Raji (cell line): Measurements from ENCODE around the gene CNTN5.

Experiments
- POLR2A ChIP-seq: IDR thresholded peaks from 2 replicates; pipeline ENCODE4 v1.6.1; 2011; ENCODE audit warnings: low read depth, low read length, control low read depth; ENCODE audit not compliant: insufficient read depth

Gene CNTN5

DNA sequence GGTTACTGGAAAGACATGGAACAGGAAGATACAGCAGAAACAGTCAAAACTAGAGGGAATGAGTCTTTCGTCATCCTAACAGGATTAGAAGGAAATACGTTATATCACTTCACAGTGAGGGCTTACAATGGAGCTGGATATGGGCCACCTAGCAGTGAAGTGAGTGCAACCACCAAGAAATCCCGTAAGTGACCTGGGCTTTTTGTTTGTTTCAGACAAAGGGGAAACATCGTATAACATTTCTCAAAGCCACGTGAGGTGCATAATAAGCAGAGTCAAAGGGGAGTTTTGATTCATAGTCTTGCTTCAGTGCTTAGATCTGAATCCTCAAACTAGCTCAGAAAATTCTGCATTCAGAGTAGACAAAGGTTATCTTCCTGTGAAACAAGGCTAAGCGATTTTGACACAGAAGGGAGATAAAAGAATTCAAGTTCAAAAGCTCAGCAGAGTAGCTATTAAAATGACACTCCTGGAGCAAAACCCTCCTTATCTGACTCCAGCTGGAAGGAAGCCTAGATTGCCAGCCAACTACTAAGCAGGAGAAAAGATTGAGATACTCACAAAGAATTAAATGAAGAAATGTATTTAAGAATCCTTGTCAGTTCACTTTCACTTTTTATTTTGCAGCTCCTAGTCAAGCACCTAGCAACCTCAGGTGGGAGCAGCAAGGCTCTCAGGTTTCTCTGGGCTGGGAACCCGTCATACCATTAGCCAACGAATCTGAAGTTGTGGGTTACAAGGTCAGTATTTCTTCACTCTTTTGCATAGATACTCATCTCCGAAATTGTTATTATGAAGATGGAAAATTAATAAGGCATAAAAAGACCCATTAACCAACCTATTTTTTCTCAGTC, 1319.9 kb downstream of the CNTN5 start:
- TF ChIP-seq POLR2A = no peak

DNA sequence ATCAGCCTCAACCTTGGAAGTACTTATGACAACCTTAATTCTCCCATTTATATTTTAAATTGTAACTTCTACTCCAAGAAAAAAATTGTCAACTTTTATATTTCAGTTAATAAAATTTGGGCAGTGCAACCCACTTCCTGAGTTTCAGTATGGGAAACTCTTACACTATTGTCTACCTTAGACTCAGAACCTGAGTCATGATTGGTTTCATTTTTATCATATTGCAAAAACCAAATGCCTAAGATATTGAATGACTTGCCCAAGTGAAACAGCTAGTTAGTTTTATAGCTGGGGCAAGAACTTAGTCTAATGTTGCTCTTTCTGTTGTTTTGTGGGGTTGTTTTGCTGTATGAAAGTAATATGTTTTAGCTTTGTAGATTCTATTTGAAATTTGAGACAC, 1332.3 kb downstream of the CNTN5 start:
- TF ChIP-seq POLR2A = no peak

DNA sequence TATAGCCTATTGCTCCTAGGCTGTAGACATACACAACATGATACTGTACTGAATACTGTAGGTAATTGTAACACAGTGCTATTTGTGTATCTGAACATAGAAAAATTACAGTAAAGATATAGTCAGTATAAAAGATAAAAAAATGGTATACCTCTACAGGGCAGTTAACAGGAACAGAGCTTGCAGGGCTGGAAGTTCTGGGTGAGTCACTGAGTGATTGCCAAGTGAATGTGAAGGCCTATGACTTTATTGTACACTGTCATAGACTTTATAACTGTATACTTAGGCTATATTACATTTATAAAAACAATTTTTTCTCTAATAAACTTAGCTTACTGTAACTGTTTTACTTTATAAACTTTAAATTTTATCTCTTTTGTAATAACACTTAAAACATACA, 1334.0 kb downstream of the CNTN5 start:
- TF ChIP-seq POLR2A = no peak

DNA sequence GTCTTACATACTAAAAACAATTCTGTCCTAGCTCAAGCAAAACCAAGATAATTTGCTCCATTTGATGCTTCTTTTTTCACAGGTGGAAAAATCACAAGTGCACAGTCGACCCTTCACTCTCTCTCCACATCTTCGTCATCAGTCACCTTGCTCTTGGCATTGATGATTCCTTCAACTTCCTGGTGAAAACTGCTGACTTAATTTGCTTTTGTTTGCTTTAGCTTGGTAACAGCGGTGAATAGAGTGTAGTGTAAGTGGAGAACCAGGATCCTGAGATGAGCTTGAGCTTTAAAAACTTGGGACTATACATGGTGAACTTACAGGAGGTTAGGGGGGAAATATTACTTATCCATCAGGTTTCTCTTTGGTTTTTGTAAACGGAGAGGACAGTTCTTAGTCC, 1335.3 kb downstream of the CNTN5 start:
- TF ChIP-seq POLR2A = no peak

DNA sequence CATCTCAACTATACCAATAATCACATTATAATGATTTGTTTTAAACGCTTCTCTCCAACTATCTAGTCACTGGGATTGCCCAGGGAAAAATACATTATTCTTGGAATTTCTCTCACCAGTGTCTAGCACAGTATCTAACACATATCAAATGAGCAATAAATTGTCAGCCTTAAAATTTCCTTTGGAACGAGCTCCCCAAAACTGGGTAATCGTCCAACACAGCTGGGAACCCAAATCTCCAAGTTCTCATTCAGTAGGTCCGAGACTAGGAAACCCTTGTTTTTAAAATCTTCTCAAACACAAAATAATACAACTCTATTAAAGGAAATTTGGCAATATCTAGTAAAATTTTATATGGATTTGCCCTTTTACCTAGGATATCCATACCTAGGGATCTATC, 1338.5 kb downstream of the CNTN5 start:
- no peak for TF ChIP-seq POLR2A

DNA sequence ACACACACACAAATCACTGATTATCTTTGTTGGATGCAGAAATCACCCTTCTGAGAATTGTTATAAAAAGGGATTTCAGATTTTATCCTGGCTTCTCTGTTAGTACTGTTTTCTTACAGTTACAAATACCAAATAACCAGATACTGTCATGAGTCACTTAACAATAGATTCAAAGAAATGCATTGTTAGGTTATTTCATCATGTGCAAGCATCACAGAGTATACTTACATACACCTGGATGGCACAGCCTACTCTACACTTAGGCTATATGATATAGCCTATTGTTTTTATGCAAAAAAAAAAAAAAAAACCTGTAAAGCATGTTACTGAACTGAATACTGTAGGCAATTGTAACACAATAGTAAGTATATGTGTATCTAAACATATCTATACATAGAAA, 1347.1 kb downstream of the CNTN5 start:
- TF ChIP-seq POLR2A = no peak

DNA sequence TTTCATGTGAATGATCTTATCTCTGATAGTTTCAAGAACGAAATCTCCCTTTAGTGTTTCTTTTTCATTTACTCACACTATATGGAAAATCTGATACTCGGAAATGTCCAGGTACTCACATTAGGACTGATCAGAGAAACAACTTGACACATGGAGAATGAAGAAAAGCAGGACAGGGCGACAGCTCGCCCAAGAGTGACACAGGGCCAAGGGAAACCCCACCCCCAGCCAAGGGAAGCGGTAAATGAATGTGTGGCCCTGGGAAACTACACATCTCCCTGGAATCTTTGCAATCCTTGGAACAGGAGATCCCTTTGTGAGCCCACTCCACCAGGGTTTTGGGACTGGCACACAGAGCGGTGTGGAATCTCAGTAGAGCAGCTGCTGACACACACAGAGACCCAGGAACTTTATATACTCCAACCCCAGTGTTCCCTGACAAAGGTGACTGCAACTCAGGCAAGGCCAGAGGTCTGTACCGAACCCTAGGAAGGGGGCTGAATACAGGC, 1362.7 kb downstream of the CNTN5 start:
- TF ChIP-seq POLR2A = no peak

DNA sequence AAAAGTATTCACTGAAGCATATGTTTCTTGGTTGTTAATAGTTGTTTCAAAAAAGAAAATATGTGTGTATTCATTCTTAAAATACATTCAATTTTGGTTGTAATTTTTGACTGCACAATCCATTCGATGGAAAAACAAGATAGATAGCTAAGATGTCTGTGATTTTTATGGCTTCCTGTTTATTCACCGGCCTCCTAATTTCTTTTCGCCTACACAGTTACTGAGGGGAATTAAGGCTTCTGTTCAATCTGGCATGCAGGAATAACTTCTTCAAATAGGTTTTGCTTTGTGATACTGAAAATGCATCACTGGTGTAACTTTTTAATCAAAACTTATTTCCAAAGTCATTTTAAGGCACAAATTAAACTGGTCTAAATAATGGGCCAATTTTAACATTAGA, 1375.5 kb downstream of the CNTN5 start:
- no peak for TF ChIP-seq POLR2A

DNA sequence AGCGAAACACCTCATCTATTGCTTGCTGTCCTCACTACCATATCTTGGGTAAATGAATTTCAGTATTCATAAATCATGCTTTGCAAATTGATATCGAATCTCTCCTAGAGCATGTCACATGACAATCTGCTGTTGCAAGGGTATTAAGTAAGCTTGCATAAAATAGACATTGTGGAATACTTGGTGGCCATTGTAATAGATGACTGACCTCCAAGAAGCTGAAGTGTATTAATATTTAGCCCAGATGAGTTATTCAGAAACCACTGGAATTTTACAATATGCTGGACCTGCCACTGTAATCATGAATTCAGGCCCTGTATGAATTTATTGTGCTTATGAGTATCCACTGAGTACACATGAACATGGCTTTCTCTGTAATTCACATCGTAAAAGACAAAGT, 1376.7 kb downstream of the CNTN5 start:
- TF ChIP-seq POLR2A = no peak

DNA sequence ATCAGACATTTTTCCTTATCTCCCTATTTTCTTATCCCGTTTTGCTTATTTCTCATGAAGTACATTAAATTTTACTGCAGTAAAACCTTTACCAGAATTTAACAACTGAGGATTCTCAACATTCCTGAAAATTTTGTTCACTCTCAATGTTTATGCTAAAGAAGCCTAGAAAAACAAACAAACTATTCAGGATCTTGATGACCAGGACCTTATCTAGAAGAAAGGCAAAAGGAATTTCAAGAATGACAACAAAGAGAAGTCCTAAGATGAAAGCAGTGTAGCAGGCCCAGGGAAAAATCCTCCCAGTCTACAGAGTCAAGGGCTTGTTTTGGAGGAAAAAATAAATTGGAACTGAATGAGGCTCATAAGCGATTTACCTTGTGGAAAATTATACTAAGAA, 1383.1 kb downstream of the CNTN5 start:
- TF ChIP-seq POLR2A = no peak

DNA sequence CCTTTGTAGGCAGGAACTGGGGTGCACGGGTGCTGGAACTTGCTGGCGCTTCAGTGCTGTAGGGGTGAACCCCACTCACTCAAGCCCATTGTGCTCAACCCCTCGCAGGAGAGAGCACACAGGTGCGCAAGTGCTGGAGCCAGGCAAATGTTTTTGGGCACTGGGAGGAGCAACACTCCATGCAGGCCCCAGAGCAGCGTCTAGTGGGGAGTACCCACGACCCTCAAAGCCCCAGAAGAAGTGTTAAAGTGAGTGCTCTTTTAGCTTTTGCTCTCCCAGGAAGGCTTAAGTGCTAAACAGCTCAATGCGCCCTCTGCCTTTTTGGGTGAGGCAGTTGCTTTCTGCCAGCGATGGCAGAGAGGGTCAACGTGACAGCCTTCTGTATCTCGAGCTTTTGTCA, 1384.2 kb downstream of the CNTN5 start:
- no peak for TF ChIP-seq POLR2A
